Thyroid gland (tissue), 4 donors: ENCODE results near the gene ASB4. TPM values are rescaled to one million over a fixed set of nuclear protein-coding genes. Genes with fewer than 3 reads are reported as not detected.
"Not testable (repeated sequence)": the region's sequence is repeated elsewhere in the genome, so short reads cannot be mapped to it uniquely, and the experiment has no call there.

Experiments used
- DNase-seq, 2 donors: peaks; one replicate each; pipeline ENCODE4 v3.0.0-alpha.2; 2019
- H3K27ac ChIP-seq, 3 donors: fragments of 200-600 bp; sonication (generic); 1 replicate in 2 of 3; 2 replicates in 1 of 3; pipeline ENCODE4 v1.5.1; 2016 to 2019; ENCODE audit warnings: mild to moderate bottlenecking in 1 of 3, moderate library complexity in 1 of 3
- H3K27me3 ChIP-seq: fragments of 200-600 bp; sonication (generic); one replicate; pipeline ENCODE4 v1.5.1; 2019
- H3K36me3 ChIP-seq, 2 donors: fragments of 200-600 bp; sonication (generic); one replicate each; pipeline ENCODE4 v1.5.1; 2016 to 2019
- H3K4me1 ChIP-seq, 2 donors: fragments of 200-600 bp; sonication (generic); one replicate each; pipeline ENCODE4 v1.5.1; 2017 to 2019
- H3K4me3 ChIP-seq, 3 donors: fragments of 200-600 bp; sonication (generic); replicated peaks in 1 of 3; 1 replicate in 2 of 3; 2 replicates in 1 of 3; pipeline ENCODE4 v1.5.1; 2016; ENCODE audit warnings: mild to moderate bottlenecking in 1 of 3
- H3K9me3 ChIP-seq: fragments of 200-600 bp; sonication (generic); one replicate; pipeline ENCODE4 v1.5.1; 2017
- POLR2A ChIP-seq, 2 donors: fragments of 450-650 bp; IDR thresholded peaks; one replicate each; pipeline ENCODE4 v1.6.1; 2017; ENCODE audit warnings: antibody characterized with exemption in 2 of 2, mild to moderate bottlenecking in 2 of 2, moderate library complexity in 1 of 2
- WGBS, 2 donors: methylation state at CpG; one replicate each; pipeline ENCODE4 v1.1.5; 2017; 5-methylcytosine and 5-hydroxymethylcytosine counted together
- intact Hi-C: fragments of 100-400 bp; cut with DNase I; formaldehyde crosslinking; loops from one replicate; pipeline ENCODE4 v1.15.1; 2023
- total RNA-seq, 4 donors: library from RNA; depleted of rRNA; stranded (reverse); fragments of >200 nt; gene quantifications; one replicate each; pipeline ENCODE4 v1.2.3, GENCODE V29; 2016
- TF ChIP-seq, protein P1 (sequence below), 6 experiments: fragments of 200-600 bp in 3 of 6; fragments of 450-650 bp in 3 of 6; sonication (generic) in 3 of 6; IDR thresholded peaks; one replicate each; pipeline ENCODE4 v1.5.1; 2016 to 2019; ENCODE audit warnings: antibody characterized with exemption in 6 of 6, mild to moderate bottlenecking in 2 of 6, inconsistent platforms in 1 of 6, moderate library complexity in 1 of 6

ASB4 gene
- total RNA-seq, 4 donors from 2014 or later: 0.22 TPM; not detected in 3

DNA sequence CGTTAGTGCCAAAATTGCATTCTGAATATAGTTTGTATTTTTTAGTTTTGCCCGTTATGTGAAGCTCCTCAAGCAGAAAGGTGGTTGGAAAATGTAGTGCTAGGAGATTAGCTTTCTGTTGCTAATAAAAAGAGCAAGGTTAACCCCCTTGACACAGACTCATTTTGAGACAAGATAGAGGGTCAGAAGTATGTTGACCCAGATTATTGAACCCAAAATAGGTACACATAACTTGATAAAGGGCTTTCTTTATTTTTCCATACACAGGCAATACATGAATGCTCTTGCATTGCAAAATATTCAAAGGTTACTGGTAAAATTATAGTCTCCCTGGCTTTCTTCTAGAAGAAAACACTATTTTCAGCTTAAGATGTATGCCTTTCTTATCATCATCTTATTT, 40.9 kb upstream of the ASB4 start:
- Histone ChIP-seq H3K4me1 (no peaks in the 10 kb centered on the region), H3K9me3 (no peaks in the 10 kb centered on the region), H3K27me3 (no peaks in the 10 kb centered on the region), H3K27ac (no peak overlapping the region), H3K4me3 (no peak overlapping the region), H3K36me3 (no peaks in the 10 kb centered on the region)
- intact Hi-C loops: no loop called here
- DNase-seq: no peak
- no peak for TF ChIP-seq POLR2A (IDR thresholded peaks at IDR 0.05)
- TF ChIP-seq, protein P1, sequence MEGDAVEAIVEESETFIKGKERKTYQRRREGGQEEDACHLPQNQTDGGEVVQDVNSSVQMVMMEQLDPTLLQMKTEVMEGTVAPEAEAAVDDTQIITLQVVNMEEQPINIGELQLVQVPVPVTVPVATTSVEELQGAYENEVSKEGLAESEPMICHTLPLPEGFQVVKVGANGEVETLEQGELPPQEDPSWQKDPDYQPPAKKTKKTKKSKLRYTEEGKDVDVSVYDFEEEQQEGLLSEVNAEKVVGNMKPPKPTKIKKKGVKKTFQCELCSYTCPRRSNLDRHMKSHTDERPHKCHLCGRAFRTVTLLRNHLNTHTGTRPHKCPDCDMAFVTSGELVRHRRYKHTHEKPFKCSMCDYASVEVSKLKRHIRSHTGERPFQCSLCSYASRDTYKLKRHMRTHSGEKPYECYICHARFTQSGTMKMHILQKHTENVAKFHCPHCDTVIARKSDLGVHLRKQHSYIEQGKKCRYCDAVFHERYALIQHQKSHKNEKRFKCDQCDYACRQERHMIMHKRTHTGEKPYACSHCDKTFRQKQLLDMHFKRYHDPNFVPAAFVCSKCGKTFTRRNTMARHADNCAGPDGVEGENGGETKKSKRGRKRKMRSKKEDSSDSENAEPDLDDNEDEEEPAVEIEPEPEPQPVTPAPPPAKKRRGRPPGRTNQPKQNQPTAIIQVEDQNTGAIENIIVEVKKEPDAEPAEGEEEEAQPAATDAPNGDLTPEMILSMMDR (IDR thresholded peaks at IDR 0.05): no peak
- WGBS, 2 donors: 68 to 69% methylated on average over 2 of the region's 2 CpGs

DNA sequence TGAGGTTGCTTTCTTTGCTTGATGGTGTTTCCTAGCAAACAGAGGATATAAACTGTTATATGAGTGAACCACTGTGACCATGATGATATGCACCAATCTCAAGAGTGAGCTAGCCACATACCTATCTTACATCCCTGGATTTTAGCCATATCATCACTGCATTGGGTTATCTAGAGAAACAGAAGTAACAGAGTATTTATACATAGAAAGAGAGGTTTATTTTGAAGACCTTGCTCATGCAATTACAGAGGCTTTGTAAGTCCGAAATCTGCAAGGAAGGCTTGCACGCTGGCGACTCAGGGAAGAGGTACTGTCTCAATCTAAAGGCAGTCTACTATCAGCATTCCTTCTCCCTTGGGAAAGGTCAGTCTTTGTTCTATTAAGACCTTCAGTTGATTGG, 39.1 kb upstream of the ASB4 start:
- DNase-seq: no peak
- H3K27ac ChIP-seq: no peak overlapping the region
- no peaks in the 10 kb centered on the region for H3K4me1 ChIP-seq
- no peaks in the 10 kb centered on the region for H3K9me3 ChIP-seq
- H3K36me3 ChIP-seq: no peaks in the 10 kb centered on the region
- TF ChIP-seq, protein P1 (IDR thresholded peaks at IDR 0.05): no peak
- TF ChIP-seq POLR2A (IDR thresholded peaks at IDR 0.05): no peak
- no peak overlapping the region for H3K4me3 ChIP-seq
- H3K27me3 ChIP-seq: no peaks in the 10 kb centered on the region
- intact Hi-C loops: no loop called here
- WGBS, 2 donors: 96% methylated on average over 3 of the region's 3 CpGs

DNA sequence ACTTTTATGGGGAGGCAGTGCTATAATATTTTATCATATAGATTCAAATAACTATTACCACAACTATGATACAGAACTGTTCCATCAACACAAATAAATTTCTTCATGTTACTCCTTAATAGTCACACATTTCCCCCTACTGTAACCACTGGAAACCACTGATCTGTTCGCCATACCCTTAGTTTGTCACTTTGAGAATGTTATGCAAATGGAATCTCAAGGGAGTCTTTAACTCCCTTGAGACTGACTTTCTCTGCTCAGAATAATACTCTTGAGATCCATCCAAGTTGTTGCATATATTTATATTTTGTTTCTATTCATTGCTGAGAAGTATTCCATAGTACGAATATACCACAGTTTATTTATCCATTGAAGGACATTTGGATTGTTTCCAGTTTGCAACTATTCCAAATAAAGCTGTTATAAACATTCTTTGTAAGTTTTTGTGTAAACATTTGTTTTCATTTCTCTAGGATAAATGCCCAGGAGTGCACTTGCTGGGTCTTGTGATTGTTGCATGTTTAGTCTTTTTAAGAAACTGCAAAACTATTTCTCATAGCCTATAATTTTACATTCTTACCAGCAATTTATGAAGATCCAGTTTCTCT, 31.2 kb upstream of the ASB4 start:
- Histone ChIP-seq H3K4me1 (no peaks in the 10 kb centered on the region), H3K36me3 (no peaks in the 10 kb centered on the region), H3K27ac (no peak overlapping the region), H3K27me3 (no peaks in the 10 kb centered on the region), H3K4me3 (no peak overlapping the region), H3K9me3 (no peaks in the 10 kb centered on the region)
- intact Hi-C loops: no loop called here
- no peak for TF ChIP-seq POLR2A (IDR thresholded peaks at IDR 0.05)
- TF ChIP-seq, protein P1 (IDR thresholded peaks at IDR 0.05): no peak
- DNase-seq: no peak
- WGBS, 2 donors: 57 to 67% methylated on average over 2 of the region's 2 CpGs

DNA sequence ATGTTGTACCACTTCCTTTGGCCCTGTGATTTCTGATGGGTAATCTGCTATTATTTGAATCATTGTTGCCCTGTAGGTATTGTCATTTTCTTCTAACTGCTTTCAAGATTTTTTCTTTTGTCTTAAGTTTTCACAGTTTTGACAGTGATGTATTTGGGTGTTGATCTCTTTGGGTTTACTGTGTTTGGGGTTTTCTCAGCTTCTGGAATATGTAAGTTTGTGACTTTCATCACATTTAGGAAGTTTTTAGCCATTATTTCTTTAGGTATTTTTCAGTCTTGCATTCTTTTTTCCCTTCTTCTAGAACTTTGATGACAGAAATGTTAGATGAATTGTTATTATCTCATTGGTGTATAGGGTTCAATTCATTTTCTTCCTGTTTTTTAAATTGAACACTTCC, 27.8 kb upstream of the ASB4 start:
- H3K4me1 ChIP-seq: no peaks in the 10 kb centered on the region
- intact Hi-C loops: no loop called here
- TF ChIP-seq, protein P1 (IDR thresholded peaks at IDR 0.05): no peak
- no peak for TF ChIP-seq POLR2A (IDR thresholded peaks at IDR 0.05)
- no peaks in the 10 kb centered on the region for H3K36me3 ChIP-seq
- no peak for DNase-seq
- no peak overlapping the region for H3K27ac ChIP-seq
- no peak overlapping the region for H3K4me3 ChIP-seq
- H3K27me3 ChIP-seq: no peaks in the 10 kb centered on the region
- no peaks in the 10 kb centered on the region for H3K9me3 ChIP-seq

DNA sequence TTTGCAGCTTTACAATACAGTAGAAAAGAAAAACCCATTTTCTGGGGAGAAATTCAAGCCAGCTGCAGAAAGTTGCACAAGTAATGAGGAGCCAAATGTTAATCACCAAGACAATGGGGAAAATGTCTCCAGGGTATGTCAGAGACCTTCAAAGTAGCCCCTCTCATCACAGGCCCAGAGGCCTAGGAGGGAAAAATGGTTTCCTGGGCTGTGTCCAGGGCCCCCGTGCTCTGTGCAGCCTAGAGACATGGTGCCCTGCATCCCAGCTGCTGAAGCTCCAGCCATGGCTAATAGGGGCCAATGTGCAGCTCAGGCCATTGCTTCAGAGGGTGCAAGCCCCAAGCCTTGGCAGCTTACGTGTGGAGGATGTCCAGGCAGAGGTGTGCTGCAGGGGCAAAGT, 25.1 kb upstream of the ASB4 start:
- H3K27me3 ChIP-seq, H3K4me3 ChIP-seq, H3K36me3 ChIP-seq, H3K27ac ChIP-seq, intact Hi-C loops, H3K9me3 ChIP-seq, DNase-seq, H3K4me1 ChIP-seq: not testable (repeated sequence)
- 79 to 92% methylated on average over 2 of the region's 2 CpGs for WGBS, 2 donors
